VCaP (cell line): ENCODE results near the gene NHLH2.
A peak's percentile ranks its signal among the peaks of the same experiment; 100 is the strongest.

ENCODE experiments used
- H3K27ac ChIP-seq: fragments of 450-650 bp; 2 replicates; pipeline ENCODE4 v1.5.1; 2017
- CTCF ChIP-seq: fragments of 450-650 bp; conservative IDR thresholded peaks from 2 replicates; pipeline ENCODE4 v1.5.1; 2017; ENCODE audit warnings: mild to moderate bottlenecking, moderate library complexity

The NHLH2 gene

GRCh38 chr1:115862403-115862802 lies 21.5 kb upstream of the NHLH2 start:
- no peak overlapping the region for H3K27ac ChIP-seq
- TF ChIP-seq CTCF: no peak

GRCh38 chr1:115854005-115854404 lies 13.1 kb upstream of the NHLH2 start:
- TF ChIP-seq CTCF: no peak
- no peak overlapping the region for H3K27ac ChIP-seq

- no peak for TF ChIP-seq CTCF
- no peak overlapping the region for H3K27ac ChIP-seq
Observed at GRCh38 chr1:115850937-115851336, 10.0 kb upstream of the NHLH2 start.

GRCh38 chr1:115847787-115848186 lies 6.9 kb upstream of the NHLH2 start:
- no peak overlapping the region for H3K27ac ChIP-seq
- no peak for TF ChIP-seq CTCF

GRCh38 chr1:115842948-115843347 lies 2.0 kb upstream of the NHLH2 start:
- no peak overlapping the region for H3K27ac ChIP-seq
- TF ChIP-seq CTCF: no peak

GRCh38 chr1:115839679-115840237 lies 1.2 kb downstream of the NHLH2 start:
- TF ChIP-seq CTCF: no peak
- peak overlapping the region; percentile 94 for H3K27ac ChIP-seq

- TF ChIP-seq CTCF: no peak
- H3K27ac ChIP-seq: peak overlapping the region; percentile 94
Observed at GRCh38 chr1:115839029-115839678, 1.8 kb downstream of the NHLH2 start.
